ENCODE measurements around the gene CIAO2A.

GRCh38 chr15:64130159-64130558 is 36.5 kb upstream of the CIAO2A start:
- TF ChIP-seq CTCF (conservative IDR thresholded peaks at IDR 0.05; ENCODE audit: low read length) (no peak), EZH2phosphoT487 (IDR thresholded peaks at IDR 0.05; ENCODE audit: borderline replicate concordance) (no peak)
